WI38 (cell line): ENCODE data around the gene PCDHGC5.

Source experiments
- H3K4me3 ChIP-seq: 2 replicates; pipeline ENCODE4 v1.5.1; 2011; ENCODE audit warnings: low read depth, mild to moderate bottlenecking, control low read depth, low read length
- TF ChIP-seq, protein P1 (sequence below): IDR thresholded peaks from 2 replicates; pipeline ENCODE4 v1.5.1; 2012; ENCODE audit warnings: low read depth, mild to moderate bottlenecking, control low read depth, low read length

Gene PCDHGC5

DNA sequence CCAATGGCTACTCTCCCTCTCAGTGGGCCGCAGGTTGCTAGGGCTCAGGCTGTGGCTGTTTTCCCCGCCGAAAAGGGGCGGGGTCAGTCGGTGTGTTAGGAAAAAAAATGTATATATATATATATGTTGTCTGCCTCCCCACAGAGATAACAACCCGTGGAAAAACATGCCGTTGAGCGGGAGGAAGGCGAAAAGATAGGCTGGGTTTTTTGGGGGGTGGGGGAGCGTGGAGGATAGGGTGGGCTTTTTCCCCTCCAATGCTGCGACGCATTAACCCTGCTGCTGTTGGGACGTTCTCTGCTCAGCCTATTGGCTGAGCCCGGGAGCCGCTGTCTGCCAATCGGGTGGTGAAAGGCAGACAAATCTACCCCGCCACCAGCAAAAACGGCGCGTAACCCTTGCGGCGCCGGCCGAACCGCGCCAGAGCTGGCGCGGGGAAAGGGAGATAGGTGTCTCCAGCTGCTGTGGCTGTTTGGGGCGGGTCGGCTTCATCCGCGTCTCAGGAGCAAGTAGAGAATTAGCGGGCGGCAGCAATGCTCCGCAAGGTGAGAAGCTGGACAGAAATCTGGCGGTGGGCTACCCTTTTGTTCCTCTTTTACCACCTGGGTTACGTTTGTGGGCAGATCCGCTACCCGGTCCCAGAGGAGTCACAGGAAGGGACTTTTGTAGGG lies 4.1 kb upstream of the PCDHGC5 start, which contains the start of gene PCDHGC4:
Gene PCDHGC4 (plus strand): TSS at position 390 of the 671 bp plus-strand sequence. CDS start 144 bp downstream, at position 534.
- H3K4me3 ChIP-seq: no peak within 1 kb of the TSS

DNA sequence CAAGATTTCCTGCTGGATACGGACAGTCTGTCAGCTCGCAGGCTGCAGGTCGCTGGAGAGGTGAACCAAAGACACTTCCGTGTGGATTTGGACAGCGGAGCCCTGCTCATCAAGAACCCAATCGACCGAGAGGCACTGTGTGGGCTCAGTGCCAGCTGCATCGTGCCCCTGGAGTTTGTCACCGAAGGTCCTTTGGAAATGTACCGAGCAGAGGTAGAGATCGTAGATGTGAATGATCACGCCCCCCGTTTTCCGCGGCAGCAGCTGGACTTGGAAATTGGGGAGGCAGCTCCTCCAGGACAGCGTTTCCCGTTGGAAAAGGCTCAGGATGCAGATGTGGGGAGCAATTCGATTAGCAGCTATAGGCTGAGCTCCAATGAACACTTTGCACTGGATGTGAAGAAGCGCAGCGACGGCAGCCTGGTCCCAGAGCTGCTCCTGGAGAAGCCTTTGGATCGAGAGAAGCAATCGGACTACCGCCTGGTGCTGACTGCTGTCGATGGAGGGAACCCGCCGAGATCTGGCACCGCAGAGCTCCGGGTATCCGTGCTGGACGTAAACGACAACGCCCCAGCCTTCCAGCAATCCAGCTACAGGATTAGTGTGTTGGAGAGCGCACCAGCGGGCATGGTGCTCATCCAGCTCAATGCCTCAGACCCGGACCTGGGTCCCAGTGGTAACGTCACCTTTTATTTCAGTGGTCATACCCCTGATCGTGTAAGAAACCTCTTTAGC lies 3.4 kb upstream of the PCDHGC5 start:
- TF ChIP-seq, protein P1, sequence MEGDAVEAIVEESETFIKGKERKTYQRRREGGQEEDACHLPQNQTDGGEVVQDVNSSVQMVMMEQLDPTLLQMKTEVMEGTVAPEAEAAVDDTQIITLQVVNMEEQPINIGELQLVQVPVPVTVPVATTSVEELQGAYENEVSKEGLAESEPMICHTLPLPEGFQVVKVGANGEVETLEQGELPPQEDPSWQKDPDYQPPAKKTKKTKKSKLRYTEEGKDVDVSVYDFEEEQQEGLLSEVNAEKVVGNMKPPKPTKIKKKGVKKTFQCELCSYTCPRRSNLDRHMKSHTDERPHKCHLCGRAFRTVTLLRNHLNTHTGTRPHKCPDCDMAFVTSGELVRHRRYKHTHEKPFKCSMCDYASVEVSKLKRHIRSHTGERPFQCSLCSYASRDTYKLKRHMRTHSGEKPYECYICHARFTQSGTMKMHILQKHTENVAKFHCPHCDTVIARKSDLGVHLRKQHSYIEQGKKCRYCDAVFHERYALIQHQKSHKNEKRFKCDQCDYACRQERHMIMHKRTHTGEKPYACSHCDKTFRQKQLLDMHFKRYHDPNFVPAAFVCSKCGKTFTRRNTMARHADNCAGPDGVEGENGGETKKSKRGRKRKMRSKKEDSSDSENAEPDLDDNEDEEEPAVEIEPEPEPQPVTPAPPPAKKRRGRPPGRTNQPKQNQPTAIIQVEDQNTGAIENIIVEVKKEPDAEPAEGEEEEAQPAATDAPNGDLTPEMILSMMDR: no peak
- no peak overlapping the region for H3K4me3 ChIP-seq

More for the DNA sequence above, 4.1 kb upstream of the PCDHGC5 start, which contains the start of gene PCDHGC4:
- TF ChIP-seq, protein P1: no peak

DNA sequence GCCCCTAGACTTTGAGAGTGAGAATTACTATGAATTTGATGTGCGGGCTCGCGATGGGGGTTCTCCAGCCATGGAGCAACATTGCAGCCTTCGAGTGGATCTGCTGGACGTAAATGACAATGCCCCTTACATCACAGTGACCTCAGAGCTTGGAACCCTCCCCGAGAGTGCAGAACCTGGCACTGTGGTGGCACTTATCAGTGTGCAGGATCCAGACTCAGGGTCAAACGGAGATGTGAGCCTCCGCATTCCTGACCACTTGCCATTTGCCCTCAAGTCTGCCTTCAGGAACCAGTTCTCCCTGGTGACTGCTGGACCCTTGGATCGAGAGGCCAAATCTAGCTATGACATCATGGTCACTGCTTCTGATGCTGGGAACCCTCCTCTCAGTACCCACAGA lies 2.8 kb upstream of the PCDHGC5 start:
- H3K4me3 ChIP-seq: no peak overlapping the region
- TF ChIP-seq, protein P1: no peak

DNA sequence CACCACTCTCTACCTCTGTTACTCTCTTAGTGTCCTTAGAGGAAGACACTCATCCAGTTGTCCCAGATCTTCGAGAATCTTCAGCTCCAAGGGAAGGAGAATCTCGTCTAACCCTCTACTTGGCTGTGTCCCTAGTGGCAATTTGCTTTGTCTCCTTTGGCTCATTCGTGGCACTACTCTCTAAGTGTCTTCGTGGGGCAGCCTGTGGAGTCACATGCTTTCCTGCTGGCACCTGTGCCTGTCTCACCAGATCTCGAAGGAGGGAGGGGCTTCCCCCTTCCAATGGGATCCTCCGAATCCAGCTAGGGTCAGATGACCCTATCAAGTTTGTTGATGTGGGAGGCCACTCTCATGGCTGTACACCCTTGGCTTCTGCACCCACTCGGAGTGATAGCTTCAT lies 1.8 kb upstream of the PCDHGC5 start:
- TF ChIP-seq, protein P1: no peak
- no peak overlapping the region for H3K4me3 ChIP-seq

DNA sequence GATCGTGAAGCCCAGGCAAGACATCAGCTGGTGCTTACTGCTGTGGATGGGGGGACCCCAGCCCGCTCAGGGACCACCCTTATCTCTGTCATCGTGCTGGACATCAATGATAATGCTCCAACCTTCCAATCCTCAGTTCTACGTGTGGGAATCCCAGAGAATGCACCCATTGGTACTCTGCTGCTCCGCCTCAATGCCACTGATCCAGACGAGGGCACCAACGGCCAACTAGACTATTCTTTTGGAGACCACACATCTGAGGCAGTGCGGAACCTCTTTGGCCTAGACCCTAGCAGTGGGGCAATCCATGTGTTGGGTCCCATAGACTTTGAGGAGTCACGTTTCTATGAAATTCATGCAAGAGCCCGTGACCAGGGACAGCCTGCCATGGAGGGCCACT lies 960 bp downstream of the PCDHGC5 start:
- no peak overlapping the region for H3K4me3 ChIP-seq
- TF ChIP-seq, protein P1: no peak

DNA sequence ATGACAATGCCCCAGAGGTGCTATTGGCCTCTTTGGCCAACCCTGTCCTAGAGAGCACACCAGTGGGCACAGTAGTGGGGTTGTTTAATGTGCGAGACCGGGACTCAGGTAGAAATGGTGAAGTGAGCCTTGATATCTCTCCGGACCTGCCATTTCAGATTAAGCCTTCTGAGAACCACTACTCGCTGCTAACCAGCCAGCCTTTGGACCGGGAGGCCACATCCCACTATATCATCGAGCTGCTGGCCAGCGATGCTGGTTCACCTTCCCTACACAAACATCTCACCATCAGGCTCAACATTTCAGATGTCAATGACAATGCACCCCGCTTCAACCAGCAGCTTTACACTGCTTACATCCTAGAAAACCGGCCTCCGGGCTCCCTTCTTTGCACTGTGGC lies 1.4 kb downstream of the PCDHGC5 start:
- no peak overlapping the region for H3K4me3 ChIP-seq
- TF ChIP-seq, protein P1: no peak

DNA sequence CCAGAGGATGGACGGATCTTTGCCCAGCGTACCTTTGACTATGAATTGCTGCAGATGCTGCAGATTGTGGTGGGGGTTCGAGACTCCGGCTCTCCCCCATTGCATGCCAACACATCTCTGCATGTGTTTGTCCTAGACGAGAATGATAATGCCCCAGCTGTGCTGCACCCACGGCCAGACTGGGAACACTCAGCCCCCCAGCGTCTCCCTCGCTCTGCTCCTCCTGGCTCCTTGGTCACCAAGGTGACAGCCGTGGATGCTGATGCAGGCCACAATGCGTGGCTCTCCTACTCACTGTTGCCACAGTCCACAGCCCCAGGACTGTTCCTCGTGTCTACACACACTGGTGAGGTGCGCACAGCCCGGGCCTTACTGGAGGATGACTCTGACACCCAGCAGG lies 1.9 kb downstream of the PCDHGC5 start:
- no peak overlapping the region for H3K4me3 ChIP-seq
- TF ChIP-seq, protein P1: no peak
